NCI-H1417 treated with DMSO at 0.1 percent for 48 hours (cell line): ENCODE data around the gene SUCLG2.

Source experiments
- DNase-seq: peaks from one replicate; lab custom pipeline; 2025; lab: John Stamatoyannopoulos, UW

Gene SUCLG2

DNA sequence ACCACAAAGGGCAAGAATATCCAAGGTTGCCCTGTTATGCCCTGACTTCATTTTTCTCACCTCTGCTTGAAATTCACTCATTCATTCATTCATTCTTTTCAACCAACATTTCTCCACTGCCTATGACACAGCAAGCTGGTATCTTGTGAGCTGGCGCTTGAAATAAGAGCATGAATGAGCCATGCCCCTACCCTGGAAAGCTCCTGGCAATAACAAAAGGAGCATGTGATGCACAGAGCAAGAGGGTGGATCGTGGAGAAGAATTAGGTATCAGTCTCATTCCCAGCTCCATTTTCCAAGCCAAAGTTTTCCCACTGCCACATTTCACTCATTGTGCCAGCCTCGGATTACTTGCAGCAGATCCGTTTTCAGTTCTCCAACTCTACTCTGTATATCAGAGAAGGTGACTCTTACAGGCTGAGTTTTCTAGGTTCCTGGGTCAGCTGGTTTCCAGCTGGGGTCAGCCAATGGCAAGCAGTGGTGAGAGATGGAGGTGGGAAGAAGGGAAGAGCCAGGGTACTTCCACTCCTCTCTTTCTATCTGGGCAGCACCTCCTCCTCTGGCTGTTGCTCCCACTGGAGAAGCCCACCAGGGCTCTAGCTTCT, 144.8 kb downstream of the SUCLG2 start:
- DNase-seq: no peak

DNA sequence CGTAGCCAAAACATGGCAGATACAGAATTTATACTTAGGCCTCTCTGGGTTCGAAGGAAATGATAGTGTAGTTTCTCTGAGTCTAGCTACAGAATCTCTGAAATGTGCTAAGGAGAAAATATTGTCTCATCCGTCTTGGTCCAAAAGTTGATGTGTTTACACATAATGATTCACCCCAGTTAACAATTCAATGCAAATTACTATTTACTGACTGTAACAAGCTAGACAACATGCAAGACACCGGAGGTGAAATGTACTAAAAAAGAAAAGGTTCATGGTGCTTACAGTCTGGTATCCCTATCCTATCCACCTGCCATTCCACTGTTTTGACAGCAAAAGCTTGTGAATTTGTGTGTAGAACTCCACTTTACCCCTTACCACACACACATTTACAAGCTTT, 146.8 kb downstream of the SUCLG2 start:
- no peak for DNase-seq

DNA sequence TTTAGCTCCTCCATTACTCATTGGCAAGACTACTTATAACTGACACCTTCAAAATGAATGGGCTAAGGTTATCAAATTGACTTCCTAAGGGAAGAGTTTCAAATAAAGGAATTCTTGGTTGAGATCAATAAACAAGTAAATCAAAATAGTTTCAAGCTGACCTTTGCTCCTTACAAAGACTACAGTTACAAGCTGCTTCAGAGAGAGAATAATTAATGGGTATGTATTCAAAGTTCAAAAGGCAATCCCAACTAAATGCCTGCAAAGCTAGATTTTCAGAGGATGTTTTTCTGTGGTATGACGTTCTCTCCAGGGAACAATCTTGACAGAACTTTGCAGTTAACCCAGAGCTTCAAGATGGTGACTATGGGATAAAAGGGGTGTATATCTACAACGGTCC, 153.7 kb downstream of the SUCLG2 start:
- no peak for DNase-seq

DNA sequence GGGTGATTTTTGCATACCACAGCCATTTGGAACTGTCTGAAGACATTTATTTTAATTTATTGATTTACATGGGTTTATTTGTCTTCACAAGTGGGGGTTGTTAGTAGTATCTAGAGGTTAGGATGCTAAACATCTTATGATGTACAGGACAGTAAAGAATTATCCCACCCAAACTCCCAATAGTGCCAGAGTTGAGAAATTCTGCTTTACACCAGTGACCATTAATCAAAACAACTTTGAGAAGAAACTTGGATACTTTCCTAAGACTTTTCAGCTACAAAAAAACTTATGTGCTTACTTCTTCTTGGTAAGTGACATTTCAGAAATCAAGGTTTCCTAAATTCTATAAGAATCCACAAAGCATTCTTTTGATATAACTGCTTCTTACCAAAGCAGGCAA, 156.7 kb downstream of the SUCLG2 start:
- no peak for DNase-seq

DNA sequence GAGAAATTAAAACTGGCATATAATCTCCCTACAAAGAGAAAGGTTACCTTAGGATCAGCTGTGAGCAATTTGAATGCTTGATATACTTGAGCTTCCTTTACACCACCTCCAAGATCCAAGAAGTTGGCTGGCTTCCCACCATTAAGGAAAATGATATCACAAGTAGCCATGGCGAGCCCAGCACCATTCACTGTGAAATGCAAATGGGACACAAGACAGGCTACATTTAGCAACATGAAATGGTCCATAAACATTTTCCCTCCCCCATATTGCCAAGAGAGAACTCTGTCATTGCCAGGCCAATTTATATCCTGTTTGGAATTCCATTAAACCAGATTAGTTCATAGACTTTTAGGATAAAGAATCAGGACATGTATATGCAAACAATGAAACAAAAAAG, 158.7 kb downstream of the SUCLG2 start:
- DNase-seq: no peak

DNA sequence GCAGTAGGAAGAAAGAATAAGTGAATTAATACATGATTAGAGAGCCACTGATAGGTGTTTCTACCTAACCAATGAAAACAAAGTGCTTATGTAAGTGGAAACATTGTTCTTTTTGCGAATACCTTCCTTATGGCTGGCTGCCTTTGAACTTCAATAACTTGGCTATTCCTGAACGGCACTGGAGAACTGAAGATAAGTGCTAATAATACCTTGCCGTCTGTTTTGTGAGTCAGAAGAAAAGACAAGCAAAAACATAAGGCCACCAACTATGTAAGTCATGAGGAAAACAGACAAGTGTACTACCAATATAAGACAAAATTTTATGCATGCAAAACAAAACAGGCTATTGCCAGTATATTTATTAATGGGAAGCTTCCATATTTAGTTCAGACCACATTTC, 160.6 kb downstream of the SUCLG2 start:
- DNase-seq: no peak

DNA sequence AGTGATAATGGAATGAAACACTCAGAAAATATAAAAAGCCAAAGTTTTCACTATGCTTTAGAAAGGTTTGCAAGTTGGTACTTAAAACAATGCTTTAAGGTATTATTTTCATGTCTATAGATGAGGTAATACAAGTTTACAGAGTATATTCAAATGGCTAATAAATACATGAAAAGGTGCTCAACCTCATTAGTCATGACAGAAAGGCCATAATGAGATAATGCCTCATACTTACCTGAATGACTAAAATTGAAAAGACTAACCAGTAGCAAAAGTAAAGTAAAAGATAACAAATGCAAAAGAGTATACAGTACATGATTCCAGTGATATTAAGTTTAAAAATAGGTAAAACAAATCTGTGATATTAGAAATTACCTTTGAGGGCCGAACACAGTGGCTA, 163.8 kb downstream of the SUCLG2 start:
- no peak for DNase-seq

DNA sequence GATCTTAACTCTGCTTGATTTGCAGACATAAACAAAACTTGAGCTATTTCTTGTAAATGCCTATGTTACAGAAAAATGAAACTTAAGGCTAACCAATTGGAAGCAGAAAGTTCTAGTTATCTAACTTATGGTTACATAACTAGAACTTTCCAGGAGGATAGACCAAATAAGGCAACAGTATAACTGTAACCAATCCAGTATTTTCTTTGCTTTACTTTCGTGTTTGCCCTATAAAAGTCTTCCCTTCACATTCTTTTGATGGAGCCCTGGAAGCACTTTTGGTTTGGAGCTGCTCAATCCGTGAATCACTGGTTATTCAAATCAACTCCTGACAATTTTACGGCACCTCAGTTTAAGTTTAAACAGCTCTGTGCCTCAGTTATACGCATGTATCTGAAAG, 164.6 kb downstream of the SUCLG2 start:
- no peak for DNase-seq

DNA sequence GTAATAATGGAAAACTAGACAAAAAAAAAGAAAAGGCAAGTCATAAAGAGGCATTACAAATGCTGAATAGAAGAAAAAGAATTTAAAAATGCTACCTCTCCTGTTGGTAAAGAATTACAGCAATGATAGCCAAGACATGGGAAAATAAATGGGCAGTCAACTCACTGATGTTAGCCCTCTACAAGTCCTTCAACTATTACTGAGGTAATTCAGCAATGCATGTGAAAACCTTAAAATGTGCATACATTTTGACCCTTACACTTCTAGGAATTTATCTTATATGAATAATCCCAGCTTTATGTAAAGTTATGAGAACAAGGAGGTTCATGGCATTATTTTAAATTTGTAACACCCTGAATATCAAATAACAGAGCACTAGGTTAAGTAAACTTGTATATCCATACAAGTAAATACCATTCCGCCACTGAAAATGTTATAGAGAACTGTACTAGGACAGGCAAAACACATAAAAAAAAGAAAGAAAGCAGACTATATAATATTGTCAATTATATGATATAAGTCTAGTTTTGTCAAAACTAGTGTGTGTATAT, 166.8 kb downstream of the SUCLG2 start:
- no peak for DNase-seq

DNA sequence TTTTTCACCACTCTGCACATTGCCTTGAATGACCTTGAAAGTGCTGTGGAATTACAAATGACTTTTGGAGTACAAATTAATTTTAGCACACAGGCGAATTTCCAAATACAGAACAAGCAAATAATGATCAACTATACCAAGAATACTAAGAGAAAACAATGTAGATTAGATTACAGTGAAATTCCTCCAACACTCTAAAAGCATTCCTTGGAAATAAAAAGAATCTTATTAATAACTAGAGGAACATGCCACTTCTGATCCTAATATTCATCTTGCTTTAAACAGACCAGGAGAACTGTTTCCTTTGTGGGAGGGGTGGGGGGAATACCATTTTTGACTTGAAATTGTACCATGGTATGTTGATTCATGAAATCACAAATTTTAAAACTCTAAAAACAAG, 167.5 kb downstream of the SUCLG2 start:
- DNase-seq: no peak

DNA sequence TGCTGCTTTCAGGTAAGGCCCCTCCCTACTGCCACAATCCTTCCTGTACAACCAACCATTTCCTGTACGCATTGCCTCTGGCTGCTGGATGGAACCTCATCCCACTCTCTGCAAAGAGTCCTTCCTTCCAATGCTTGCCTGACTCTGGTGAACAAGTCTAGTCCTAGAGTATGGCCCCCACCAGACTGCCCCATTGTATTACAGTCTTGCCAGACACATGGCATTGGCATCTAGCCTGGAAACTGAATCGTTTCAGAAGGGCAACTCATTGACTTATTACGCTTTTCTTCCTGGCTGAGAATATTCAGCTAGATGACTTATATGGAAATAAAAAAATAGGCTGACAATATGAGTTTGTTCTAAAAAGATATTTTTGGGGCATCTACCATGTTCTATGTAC, 170.3 kb downstream of the SUCLG2 start:
- DNase-seq: no peak

DNA sequence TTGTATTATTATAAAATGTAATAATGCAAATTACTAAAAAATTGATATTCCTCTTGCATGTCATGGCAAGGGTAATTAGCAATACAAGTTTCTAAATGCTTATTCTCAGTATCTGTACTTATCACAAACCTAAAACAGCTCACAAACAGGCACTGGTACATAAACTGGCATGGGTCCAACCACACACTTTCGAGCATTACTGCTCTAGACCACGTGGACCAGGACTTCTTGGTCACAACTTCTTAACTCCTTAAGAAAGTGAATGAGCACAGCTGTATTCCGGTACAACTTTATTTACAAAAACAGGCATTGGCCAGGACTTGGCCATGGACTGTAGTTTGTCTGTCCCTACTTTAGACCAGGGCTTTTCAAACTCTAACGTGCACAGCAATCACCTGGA, 173.3 kb downstream of the SUCLG2 start:
- DNase-seq: no peak

DNA sequence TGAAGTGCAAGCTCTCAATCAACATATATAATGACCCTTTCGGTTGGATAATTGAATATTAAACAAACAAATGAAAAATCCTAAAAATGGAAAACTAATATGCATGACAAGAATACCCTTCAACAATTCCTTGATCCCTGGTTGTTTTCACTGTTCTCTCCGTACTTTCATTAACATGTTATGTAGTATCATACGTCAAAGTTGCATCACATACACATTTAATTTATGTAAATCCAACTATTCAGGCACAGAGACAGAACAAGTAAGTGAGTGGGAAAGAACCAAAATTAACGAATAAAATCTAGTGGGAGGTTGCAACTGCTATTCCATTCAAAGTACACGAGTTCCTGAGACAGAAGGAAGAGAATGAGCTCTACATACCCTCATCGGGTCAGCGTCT, 176.0 kb downstream of the SUCLG2 start:
- DNase-seq: no peak

DNA sequence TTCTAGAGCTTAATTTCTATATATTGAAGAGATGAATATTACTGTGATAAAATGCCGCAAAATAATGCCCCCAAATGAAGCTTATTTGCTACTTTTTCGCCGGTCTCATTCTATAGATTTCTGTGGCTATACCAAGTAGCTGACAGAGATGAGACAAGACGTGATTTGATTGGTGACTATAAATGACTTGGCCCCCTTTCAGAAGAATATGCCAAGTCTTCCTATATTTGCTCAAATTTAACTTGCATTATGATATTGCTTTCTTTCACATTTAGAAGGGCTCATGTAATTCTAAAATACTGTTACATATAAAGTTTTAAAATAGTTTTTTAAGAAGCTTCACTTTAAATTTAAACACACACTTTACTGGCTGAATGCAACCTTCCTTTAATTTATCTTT, 180.1 kb downstream of the SUCLG2 start:
- no peak for DNase-seq

DNA sequence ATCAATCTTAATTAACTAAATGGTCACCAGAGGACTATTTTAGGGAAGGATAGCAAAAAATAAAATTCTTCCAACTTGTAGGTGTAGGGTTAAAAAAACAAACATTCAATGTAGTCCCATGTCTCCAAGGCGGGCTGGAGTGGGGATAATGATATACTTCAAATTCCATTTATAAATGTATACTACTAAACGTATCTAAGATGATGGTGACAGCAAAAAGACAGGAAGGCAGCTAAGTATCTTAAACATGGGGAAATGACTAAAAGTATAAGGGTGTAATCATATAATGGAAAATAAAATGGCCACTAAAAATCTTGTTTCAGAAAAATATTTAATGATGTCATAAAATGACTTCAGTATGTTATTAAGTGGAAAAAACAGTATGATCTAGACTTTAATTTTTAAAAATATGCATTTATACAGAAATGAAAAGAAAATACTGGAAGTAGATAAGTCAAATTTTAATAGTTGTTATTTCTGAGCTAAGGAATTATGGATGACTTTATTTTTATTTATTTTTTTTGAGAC, 181.7 kb downstream of the SUCLG2 start:
- DNase-seq: no peak

DNA sequence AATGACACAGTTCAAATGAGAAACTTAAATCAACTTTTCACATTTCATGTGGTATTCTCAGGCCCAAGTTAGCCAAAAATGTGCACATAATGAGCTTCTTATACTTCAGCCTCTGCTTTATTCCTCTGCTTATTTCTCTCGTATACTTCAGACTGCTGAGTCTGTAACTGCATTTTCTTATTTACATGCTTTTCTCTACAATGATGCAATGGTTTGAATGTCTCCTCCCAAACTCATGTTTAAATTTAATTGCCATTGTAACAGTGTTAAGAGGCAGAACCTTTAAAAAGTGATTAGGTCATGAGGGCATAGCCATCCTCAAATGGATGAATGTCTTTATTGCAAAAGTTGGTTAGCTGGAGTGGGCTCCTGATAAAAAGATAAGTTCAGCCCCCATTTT, 184.2 kb downstream of the SUCLG2 start:
- DNase-seq: no peak

DNA sequence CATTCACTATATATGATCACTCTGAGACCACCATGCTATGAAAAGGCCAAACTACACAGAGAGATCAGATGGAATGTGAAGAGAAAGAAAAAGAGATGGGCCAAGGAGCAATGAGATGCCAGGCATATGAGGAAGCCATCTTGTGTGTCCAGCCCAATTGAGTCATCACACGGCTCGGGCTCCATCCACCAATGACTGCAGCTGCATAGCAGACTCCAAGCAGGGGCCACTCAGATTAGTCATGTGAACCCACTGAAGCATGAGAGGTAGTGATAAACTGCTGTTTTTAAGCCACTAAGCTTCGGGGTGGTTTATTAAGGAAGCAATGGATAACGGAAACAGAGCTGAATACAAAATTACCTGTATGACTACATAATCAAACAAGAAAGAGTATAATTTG, 185.9 kb downstream of the SUCLG2 start:
- DNase-seq: no peak

DNA sequence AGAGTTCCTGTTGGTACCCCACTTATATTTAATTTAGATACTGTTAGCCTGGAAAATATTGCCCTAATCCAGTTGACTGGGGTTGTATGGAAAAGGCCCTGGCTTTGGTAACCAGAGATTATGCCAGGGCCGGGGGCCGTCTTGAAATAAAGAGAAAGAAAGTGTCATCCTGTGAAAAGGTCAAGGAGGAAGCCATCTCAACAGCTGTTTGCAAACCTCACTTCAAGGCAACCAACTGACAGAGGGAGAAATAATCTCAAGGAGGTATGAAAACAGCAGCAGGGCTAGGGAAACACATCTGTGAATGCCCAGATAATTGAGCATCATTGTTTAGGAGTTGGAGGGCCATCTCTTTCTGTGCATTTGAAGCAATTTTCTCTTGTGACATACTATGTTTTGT, 190.8 kb downstream of the SUCLG2 start:
- DNase-seq: no peak

DNA sequence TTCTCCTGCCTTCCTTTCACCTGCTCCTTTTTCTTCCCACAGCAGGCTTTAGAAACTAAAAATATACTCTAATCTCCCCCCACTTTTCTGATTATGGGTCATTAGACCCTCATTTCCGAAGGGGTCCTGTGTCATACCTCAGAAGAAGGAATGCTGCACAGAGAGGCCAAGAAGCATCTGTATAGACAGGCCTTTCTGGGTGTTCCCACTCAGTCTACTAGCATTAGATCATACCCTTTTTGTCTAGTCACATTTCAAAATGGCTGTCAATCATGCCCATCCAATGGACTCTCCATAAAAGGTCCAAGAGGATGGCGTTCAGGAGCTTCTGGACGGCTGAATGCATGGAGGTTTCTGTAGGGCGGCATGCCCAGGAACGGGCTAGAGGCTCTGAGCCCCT, 192.2 kb downstream of the SUCLG2 start:
- DNase-seq: no peak

DNA sequence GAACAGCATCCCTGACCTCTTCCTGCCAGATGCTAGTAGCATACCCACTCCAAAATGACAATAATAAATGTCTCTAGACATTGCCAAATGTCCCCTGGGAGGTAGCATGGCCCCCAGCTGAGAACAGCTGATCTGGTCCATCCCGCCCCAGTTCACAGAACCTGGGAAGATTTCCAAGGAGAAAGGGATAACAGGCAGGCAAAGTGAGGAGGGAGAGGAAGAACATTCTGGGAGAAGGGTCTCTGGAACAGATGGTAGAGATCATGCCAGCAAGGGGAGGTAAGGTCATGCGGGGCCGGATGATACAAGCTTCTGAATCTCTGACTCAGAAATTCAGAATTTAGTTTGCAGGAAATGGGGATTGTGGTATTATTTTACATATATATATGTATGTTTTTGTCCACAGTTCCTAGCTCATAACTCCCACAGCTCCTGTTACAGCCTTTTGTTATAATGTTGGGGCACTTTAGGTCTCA, 192.7 kb downstream of the SUCLG2 start:
- no peak for DNase-seq

DNA sequence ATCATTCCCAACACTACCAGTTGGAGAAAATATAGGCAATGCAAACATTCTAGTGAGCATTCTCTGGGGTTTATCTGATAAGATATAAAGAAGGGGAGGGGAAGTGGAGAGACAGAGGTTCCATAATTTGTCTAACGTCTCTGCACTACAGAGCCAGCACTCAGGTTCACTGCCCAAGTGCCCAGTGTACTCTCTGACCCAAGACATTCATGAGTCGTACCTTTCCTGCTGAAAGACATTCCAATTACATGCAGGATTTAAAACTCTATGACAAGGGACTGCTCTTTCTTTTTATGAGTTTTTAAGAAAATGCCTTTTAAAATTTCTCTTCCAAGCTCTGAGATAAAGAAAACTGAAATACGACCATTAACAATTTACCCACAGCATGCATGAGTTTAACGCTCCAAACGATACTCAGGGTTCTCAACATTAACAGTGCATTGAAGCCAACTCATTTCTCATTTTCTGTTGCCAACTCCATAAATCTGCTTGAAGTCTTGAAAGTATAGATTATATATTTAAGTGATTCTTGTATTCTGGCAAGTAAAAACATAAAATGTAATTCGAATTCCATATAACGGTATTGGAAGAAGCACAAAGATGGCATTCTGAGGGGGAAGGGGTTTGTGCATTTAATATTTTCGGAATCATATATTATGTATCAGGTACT, 193.4 kb downstream of the SUCLG2 start:
- no peak for DNase-seq

DNA sequence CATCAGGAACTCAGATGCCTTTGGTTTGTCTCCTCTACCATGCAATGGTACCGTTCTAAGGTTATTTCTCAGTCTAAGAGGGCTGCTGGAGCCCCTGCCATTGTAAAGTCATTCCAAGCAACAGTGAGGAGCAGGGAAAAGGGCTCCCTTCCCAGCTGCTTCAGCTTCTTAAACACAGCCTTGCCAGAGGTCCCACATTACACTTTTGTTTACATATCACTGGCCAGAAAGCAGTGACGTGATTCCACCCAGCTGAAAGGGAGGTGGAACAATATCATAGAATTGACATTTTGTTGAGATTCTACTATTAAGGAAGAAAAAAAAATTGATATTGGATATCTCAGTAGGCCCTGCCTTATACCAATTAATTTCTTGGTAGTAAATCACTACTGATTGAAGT, 194.6 kb downstream of the SUCLG2 start:
- DNase-seq: no peak

DNA sequence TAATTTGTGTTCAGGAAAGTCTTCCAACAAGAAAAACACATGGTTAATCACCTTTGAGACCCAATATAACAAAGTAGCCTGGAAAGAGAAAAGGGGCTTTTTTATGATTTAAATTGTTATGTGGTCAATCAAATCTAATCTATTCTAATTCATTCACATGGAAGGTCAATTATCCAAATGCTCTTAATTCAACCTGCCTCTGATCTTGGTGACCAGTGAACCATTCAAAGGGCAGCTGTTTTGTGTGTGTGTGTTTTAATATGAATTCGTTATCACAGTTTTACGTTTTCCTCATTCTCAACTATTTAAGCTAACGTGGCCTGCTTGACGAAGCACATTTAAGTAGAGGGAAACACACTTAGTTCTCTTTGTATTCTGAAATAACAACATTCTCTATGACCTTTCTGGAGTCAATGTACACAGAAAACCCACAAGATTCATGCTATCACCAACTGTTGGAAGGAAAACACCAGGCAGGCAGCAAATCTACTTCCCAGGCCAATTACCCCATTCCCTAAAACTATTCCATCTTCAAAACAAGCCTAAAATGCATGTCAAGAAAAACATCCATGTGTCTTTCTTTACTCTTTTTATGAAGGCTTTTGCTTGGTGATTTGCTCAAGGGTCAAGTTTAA, 195.4 kb downstream of the SUCLG2 start:
- DNase-seq: no peak
